NCI-H510A treated with DMSO at 0.1 percent for 48 hours (cell line): Measurements from ENCODE around the gene NEURL1B.
"Not testable (repeated sequence)": the region's sequence is repeated elsewhere in the genome, so short reads cannot be mapped to it uniquely, and the experiment has no call there.

Experiments used
- DNase-seq: peaks from one replicate; lab custom pipeline; 2025; lab: John Stamatoyannopoulos, UW

NEURL1B gene

DNA sequence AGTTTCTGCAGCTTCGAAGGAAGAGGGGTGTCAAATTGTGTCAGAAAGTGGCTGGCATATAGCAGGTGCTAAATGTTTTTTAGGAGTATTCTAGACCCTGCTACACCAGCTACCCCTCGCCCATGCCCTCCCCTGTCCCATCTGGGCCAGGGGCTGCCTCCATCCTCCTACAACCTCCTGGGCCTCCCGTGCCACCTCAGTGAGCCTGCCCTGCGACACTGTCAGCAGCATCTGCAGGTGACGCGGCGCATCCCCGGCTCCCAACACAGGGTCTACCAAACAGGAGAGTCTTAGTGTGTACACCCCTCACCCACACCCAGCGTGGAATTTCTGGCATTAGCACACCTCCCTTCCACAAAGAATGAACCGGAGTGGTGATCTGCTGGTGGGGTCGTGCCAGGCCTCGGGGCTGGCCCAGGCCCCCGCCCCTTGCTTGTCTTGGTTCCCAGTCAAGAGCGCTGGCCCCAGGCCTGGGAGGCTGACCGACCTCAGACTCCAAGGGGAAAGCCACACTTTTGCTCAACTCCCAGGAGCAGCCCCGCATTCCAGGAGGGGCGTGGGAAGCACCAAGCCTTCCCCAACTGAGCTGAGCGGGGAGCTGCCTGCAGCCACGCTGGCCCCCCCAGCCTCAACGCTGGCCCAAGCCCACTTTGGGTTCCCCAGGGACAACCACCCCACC is 55.2 kb downstream of the NEURL1B start:
- DNase-seq, result no peak

DNA sequence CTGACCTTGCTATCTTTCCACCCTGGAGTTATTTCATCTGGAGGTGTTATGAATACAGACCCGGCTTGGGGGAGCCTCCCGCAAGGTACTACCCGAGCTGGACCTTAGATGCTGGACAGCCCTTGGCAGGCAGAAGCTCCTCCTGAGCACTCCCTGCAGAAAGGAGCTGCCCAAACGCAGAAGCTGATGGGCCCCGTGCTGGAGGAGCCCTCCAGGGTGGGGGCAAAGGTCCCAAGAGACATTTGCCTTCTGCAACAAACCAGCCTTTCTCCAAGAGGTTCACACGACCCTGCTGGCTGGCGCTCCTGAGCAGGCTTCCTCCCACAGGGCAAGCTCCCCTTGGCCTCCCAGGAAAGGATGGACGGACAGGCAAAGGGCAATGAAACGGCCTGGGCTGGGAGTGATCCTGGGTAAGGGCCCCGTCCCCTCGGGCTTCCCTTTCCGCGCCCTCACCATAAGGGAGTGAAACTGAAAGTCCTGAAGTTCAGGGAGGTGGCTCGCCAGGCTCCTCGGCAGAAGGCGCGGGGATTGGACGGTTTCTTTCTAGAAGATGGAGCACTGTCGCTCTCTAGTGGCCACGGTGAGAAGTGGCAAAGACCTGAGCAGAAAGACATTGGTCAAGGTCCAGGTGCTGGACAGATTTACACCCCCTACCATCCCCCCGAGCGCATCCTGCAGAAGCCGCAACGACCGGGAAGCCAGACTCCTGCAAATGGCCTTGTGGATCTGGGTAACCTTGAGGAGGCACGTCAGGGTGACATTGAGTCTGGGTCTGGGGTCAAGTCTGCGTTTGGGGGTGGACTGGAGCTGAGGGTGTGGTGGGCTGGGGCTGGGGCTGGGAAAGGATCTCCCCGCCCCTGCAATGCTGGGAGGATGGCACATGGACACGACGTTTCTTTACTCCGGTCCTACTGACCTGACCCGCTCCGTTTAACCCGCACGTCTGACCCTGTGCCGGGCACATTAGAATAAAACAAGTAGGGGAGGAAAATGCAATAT is 56.4 kb downstream of the NEURL1B start:
- peak; percentile 85 for DNase-seq

DNA sequence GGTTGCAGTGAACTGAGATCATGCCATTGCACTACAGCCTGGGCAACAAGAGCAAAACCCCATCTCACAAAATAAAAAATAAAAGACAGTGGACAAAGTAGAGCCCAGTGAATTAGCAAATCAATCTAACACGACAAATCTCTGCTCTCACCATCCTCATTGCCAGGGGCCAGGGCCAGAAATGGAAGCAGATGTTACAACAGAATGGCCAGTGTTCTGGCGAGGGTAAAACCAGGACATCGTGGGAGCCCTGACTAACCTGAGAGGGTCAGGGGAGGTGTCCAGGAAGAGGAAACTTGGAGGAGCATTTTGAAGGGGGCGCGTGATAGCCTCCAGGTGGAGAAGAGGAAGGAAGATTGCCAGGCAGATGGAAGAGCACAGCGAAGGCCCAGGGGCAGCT is 58.4 kb downstream of the NEURL1B start:
- DNase-seq, result no peak

DNA sequence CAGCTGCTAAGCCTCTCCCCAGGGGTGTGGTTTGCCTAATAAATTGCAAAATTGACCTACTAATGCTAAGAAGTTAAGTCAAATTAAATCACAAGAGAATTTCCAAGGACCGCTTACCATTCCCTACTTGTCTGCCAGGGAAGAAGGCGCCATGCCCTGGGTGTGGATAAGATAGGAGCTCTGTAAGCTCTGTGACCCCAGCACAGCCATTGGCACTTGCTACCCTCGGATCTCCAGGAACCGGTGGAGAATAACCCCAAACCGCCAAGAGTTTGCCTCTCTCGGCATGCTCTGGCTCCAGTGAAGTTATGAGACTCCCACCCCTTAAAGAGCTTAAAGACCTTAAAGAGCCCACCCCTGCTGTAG is 58.9 kb downstream of the NEURL1B start:
- no peak for DNase-seq

DNA sequence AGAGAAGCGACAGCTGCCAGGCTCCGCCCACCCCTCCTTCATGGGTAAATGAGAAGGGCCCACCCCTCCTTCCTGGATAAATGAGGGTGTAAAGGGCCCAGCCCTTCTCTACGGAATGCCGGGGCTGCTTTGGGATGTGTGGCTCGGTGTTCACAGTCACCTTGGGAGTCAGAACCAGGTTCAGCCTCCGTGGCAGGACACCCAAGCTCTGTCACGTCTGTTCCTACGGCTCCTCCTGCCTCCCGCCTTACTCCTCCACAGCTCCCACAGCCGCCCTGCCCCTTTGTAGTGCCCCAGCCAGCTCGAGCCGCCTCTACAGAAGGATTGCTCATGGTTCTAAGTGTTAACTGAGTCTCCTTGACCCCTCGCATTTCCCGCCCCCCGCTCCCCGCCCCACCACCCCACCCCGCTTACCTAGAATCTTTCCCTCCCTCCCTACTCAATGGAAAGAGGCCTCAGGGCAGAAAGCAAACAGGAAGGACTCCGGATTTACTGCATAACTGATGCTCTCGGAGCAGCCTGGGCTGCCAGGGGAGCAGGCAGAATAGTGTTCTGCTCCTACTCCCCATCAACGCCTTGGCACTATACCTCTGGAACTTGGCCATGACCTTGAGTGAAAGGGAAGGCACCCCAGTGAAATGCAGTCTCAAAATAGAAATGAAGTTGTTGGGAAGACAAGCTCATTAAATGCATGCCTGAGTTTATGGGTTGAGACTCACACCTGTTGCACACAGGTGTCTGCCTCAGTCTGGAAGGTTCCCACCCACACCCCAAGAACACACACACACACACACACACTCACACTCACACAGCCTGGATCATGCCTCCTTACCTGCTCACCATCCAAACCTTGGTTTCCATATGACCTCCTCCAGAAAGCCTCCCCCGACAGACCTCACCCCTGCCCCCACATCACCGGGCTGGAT is 59.6 kb downstream of the NEURL1B start:
- peak; percentile 49 for DNase-seq

DNA sequence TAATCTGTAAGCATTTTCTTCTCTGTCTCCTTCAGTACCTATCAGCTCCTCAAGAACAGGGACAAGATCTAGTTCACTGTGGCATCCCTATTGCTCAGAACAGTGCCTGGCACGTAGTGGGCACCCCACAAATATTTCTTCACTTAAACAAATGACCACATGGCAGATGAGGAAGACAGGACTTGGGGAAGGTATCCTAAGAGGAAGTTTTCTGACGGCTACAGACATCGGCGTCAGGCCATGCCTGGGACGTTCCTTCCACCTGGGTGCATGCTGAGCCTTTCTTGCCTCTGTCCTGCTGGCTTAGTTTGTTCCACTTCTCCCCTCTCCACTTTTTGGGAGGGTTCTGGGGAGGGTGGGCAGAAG is 60.2 kb downstream of the NEURL1B start:
- no peak for DNase-seq

DNA sequence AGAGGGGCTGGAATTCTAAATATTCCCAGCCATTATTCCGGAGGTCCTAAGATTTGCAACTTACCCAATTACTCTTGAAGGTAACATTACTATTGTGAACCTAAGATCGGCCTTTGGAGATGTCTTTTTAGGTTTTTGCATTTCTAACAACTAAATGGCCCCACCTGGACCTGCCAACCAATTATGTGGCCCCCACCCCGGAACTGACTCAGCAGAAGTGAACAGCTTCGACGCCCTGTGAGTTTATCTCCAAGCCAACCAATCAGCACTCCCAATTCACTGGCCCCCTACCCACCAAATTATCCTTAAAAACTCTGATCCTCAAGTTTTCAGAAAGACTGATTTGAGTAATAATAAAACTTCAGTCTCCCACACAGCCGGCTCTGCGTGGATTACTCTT is 62.9 kb downstream of the NEURL1B start:
- no peak for DNase-seq

DNA sequence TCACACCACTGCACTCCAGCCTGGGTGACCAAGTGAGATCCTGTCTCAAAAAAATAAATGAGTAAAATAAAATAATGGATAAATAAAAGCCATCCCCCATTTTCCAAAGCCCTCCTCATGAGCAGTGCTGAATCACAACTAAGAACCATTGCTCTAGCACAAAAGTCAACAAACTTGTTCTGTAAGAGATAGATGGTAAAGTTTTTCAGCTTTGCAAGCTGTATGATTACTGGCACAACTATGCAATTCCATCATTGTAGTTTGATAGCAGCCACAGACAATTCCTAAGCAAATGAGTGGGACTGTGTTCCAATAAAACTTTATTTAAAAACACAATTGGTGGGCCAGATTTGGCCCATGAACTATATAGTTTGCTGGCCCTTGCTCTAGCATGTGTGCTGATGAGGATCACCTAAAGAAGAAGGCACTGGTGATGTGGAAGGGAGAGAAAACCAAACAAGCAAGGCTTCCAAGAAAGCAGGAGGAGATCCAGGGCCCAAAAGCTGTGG is 64.6 kb downstream of the NEURL1B start:
- DNase-seq, result no peak

DNA sequence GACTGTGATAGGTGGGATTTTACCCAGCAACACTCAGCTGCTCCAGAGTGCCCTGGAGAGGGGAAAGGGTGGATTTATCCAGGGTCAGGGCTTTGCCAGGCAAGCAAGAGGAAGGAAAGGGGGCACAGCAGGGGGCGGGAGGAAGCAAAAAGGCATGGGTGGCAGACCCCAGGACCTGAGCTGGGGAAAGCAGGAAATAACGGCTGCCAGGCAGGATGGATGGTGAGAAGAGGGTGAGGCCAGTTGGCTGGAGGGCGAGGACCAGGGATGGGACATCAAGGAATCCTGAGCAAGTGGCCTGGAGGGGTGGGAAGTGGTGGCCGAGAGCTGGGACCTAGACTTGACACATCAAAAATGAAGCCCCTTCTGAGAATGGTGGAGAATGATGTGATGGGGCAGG is 65.7 kb downstream of the NEURL1B start:
- no peak for DNase-seq

DNA sequence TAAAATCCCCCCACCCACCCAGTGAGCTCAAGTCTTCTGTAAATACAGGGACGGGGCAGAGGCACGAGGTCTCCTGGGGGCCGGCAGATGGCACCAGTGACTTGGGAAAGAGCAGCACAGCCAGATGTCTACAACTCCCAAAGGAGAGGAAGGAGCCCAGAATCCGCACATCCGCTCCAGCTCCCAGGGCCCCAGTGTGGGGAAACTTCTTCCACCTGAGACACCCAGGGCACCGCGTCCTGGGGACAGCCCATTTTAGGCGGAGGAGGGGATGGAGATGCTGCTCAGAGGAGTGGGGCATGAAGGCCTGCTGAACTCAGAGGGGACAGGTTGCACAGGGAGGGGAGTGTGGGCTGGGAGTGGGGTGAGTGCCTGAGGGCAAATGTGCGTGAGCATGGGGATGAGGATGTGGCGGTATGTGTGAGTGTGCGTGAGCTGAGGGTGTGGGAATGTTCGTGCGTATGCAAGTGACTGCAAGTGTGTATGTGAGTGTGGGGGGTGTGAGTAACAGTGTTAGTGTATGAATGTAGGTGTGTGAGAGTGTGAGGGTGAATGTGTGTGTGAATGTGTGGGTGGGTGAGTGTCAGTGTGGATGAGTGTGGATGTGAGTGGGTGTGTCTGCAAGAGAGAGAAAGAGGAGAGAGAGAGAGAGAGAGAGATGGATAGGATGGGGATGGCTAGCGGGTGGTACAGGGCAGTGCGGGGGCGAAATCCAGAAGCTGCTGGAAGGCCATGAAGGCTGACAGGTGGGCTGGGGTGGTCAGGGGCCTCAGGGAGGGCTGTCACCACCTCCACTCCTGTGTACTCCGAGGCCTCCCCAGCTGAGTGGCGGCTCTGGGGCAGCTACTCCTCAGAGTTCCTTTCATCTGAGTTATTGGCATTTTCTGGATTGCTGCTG is 66.5 kb downstream of the NEURL1B start:
- peak; percentile 44 for DNase-seq

DNA sequence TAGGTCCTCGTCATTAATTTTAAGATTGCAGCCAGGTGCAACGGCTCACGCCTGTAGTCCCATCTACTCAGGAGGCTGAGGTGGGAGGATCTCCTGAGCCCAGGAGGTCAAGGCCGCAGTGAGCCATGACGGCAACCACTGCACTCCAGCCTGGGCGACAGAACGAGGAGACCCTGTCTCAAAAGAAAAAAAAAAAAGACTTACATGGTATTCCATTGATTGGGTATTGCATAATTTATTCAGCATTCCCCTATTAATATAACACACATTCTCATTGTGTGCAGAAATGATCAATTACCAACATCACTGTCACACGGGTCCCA is 67.1 kb downstream of the NEURL1B start:
- DNase-seq, result no peak

DNA sequence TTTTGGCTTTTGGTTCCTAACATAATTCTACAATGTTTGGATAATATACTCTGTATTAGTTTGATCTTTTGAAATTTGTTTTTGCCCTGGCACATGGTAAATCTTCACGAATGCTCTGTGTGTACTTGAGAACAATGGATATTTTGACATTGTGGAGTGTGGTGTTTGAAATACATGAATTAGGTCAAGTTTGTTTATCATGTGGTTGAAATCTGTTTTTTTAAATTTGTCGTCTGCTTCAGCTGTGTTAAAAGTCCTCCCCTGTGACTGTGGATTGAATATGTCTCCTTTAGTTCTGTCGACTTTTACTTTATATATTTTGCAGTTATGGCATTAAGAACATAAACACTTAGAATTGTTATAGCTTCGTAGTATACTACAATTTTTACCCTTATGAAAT is 69.6 kb downstream of the NEURL1B start:
- DNase-seq, result no peak

DNA sequence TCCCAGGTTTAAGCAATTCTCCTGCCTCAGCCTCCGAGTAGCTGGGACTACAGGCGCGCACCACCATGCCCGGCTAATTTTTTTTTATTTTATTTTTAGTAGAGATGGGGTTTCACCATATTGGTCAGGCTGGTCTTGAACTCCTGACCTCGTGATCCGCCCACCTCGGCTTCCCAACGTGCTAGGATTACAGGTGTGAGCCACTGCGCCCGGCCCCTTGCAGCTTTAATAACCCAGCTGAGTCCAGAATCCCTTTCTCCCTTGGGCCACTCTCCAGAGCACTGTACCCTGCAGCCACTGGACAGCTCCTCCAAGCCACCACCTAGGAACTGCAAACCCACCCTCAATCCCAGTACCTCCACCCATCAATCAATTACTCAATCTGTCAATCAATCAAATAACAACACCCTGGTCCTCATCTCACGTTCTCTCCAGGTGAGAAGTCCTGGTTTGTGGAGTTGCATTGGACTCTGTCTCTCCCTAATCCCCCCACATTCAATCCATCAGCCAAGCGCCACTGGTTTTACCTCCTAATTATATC is 70.3 kb downstream of the NEURL1B start:
- DNase-seq, result not testable (repeated sequence)

DNA sequence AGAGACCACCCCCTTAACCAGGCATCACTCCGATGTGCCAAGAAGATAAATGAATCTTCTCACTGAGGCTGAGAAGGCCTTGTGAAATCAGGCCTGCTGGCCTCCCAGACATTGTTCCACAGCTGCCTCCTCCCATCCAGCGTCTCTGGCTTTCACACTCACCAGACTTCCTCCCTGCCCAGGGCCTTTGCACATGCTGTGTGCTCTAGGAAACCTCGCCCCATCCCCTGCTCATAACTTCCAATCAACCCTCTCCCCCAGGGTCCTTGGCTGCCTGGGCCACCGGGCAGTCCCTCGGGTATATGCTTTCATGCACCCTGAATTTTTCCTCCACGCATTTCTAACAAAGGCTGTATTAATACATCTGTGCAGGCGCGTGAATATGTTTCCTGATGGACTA is 71.5 kb downstream of the NEURL1B start:
- DNase-seq, result no peak

DNA sequence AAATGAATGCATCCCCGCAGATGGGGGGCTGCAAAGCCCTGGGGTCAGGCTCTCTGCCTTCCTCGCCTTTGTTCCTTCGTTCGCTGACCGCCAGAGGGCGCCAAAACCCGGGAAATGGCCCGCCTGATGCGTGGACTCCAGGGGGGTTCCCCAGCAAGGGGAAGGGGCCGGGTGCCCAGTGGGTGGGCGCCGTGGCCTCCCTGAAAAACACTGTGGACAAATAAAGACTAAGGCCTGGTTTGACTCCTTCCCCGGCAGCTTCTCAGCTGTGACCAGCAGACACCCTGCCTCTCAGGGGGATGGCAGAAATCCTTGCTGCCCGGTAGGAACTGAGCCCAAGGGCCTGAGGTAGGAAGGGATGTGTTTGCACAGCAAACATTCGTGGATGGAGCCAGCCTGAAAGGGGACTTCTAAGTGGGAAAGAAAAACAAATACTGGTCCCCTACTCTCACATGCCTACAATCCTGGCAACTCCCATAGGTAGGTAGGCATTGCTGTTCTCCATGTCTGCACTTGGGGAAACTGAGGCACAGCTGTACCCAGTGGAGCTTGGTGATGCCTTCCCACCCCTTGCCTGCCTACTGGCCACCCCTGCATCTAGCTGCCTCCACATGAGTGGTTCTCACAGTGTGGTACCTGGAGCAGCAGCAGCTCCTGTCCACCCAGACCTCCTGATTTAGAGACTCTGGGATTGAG is 72.2 kb downstream of the NEURL1B start:
- DNase-seq, result no peak

DNA sequence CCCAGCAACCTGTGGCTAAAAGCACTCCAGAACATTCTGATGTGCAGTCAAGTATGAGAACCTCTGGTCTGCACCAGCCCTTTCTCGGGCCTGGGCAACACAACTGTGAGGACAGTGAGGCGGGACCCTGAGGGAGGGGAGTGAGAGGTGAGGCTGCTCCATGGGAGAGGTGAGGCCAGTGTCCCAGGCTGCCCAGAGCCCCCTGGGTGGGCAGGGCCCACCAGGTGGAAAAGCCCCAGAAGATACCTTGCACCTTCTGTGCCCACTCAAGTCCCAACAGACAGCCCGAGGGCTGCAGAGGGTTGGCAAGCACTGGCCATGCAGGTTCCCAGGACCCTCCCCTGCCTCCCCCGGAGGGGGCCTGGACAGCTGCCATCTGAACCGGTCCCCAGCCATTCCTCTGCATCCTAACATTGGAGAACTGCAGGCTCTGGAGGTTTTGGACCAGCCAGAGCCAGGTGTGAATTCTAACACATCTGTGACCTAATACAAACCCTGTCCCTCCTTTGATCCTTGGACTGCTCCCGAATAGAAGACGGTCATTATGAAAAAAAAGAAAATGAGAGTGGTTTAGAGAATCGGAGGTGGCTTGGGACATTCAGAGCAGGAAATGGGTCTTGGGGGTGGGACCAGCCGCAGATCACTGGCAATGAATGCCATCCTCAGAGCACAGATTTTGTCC is 72.9 kb downstream of the NEURL1B start:
- DNase-seq, result no peak

DNA sequence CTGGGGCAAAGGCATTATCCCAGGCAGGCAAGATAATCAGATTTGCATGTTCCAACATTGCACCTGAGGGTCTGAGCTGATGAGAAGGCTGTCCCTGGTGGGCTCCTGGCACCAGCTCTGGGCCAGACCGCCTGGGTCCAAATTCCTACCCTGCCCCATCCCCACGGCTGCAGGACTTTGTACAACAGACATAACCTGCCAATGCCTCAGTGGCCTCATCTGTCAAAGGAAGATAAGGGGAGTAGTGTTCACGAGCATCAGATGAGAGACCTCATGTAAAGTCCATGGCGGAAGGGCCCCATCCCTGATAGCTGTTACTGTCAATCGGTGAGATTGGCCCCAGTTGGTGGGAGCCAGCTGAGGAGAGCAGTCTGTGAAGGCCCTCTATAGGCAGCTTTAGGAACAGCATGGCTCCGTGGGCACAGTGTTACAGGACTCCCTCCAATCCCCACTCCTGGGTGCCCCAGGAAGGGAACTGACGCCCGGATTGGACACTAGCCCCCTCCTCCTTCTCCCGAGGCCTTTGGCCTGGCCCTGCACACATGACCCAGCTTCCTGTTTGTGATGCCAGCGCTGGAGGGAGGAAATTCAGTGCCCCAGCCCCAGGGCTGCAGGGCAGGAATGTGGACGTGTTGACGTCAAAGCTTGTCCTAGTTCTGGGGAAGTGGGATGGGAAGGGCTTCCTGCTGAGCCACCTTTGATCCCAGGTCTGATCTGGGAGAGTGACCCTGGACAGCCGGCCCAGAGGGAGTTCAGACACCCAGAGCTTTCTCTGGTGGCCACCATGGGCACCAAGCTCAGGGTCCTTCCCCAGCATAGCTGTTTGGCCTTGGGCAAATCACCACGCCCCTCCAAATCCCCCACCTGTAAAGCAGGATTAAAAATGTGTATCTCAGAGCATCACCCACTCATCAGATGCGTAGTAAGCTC is 73.7 kb downstream of the NEURL1B start:
- DNase-seq, result peak; percentile 25

DNA sequence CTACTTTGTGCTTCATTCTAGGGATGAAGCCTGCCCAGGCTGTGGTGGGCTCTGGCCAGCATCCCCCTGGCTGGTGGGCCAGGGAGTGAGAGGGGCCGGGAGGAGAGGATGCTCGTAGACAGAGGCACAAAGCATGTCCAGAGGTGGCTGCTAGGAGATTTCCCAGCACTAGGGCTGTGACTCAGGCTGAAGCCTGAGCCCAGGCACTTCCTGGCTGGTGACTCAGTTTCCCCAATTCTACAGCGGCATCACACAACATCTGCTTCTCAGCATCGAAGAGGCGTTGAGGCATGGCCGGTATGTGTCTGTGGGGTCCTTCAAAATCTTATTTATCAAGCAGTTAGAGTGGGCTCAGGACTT is 74.3 kb downstream of the NEURL1B start:
- DNase-seq, result no peak
